GM11168 (cell line): ENCODE results near the gene FAM53A.
"Not testable (repeated sequence)": the region's sequence is repeated elsewhere in the genome, so short reads cannot be mapped to it uniquely, and the experiment has no call there.

Experiments
- in situ Hi-C: fragments of 300-500 bp; cut with MboI; formaldehyde crosslinking; loops from one replicate; pipeline ENCODE4 v1.12.0; 2022; ENCODE audit warnings: low sequenced_read_pairs; ENCODE audit not compliant: unreplicated experiment

The FAM53A gene

DNA sequence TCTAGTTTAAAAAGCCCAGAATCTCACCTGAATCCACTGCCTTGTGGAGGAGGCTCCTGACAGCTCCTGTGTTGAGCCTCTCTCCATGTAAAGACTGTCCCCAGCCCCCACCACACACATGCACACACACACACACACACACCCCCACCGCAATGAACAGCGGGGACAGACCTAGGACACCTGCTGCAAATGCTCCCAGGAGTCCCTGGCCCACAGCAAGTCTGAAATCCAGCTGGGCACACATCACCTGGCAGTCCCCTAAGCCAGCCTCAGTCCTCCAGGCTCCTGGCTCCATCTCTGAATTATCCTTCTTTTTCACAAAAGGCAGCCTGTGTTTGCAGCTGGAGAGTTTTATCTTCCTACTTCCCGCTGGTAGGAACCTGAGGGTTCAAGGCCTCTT, 6.6 kb upstream of the FAM53A start:
- in situ Hi-C loops: no loop called here

- in situ Hi-C loops: no loop called here
These were observed 2.4 kb upstream of the FAM53A start for GRCh38 chr4:1686440-1687036.

- in situ Hi-C loops: no loop called here
These were observed 1.4 kb upstream of the FAM53A start for GRCh38 chr4:1685235-1686150.

- in situ Hi-C loops: no loop called here
These were observed 557 bp upstream of the FAM53A start for GRCh38 chr4:1684506-1685234.

DNA sequence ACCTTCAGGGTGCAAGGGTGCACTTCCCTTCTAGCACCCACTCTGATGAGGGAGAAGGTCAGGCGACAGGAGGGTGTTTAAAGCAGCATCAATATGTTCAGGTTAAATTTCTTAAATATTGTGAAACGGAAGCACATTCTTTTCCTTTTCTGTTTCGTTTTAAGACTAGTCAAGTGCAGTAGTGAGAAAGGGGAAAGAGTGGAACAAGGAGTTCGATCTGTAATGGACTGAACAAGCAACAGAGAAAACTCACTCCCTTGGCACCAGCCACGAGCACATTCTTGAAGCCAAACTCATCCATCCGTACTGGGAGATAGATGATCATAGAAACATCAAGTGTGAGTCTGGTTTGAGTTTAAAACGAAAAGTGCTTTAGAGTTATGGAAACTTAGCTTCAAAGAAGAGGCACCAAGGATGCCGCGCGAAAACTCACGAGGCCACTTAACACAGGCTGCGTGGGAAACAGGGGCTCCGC, 815 bp downstream of the FAM53A start:
- in situ Hi-C loops: no loop called here

- in situ Hi-C loops: no loop called here
These were observed 1.3 kb downstream of the FAM53A start for GRCh38 chr4:1682860-1683259.

- in situ Hi-C loops: no loop called here
These were observed 5.9 kb downstream of the FAM53A start for GRCh38 chr4:1678244-1678643.

DNA sequence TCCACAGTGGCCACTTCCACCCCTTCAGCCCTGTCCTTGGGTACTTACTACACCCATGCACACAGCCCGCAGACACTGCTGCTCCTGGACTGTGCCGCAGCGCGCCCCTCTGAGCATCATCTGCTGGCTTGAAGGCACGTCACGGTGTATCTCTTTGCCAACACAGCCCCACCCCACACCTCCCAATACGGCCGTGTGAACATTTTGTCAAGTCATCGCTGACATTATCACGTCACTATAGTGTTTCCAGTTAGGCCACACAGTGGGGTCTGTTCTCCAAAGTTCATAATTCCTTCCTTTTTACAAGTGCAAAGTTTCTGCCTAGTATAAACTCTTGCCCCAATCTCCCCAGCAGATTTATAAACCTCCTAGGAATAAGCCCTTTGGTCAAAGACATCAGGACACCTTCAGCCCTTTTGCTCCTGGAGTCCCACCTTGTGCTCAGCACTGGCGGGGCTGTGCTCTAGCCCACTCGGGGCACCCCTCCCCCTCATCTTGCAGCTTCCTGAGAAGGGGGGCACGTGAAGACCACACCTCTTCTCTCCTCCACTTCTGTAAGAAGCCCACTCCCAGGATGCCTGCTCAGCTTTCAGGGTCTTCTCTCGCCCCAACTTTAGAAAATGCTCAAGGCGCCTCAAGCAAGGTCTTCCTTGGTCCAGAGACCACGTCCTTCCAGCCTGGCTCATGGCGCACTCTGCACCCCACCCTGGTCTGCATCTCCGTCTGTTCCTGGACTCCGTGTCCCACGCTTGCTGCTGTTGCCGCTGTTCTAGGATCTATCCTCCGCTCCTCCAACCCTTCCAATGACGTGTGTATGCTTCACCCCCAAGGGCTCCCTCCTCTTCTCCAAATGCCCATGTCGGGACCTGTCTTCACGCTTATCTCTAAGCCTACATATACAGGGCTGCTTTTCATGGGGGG, 7.2 kb downstream of the FAM53A start:
- in situ Hi-C loops: no loop called here

- in situ Hi-C loops: no loop called here
These were observed 8.3 kb downstream of the FAM53A start for GRCh38 chr4:1675802-1676137.

DNA sequence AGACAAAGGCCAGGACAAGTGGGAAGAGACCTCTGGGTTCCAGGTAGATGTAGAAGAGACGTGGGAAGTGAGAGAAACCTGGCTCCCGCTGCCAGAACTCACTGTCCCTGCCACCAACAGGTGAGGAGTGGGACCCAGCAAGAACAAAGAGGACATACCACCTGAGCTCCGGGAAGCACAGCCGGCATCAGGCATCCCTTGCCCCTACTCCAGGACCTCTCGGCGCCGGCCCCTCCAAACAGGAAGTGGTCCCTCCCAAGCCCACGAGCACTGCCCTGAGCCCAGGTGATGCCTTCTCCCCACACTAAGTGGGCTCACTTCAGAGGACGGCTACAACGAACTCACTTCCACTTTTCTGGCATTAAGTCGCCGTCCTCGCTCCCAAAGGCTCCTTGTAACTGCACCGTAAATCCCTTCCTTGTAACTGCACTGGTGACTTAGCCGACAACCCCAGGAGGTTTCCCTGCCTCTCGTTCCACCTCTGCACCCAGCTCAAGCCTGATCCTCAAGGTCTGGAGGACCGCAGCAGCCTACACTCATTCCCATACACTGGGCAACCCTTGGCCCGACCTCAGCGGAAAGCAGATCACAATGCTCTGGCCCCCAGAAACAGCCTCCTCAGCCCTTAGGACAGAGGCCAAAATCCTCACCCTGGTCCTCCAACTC, 8.8 kb downstream of the FAM53A start:
- in situ Hi-C loops: no loop called here

DNA sequence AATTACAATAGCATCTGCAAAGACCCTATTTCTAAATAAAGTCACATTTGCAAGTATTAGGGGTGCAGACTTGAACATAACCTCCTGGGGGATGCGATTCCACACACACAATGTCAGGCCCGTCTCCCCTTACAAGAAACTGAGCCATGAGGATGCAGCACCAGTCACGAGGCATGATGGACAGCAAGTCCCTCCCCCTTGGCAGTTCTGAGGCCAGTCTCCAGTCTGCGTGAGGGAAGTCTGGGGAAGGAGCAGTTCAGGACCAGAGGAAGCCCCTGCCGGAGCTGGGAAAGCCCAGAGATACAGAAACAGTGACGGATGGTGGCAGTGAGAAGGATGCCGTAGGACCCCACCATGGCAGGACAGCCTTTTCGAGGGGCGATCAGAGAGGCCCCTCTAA, 9.4 kb downstream of the FAM53A start:
- in situ Hi-C loops: no loop called here

DNA sequence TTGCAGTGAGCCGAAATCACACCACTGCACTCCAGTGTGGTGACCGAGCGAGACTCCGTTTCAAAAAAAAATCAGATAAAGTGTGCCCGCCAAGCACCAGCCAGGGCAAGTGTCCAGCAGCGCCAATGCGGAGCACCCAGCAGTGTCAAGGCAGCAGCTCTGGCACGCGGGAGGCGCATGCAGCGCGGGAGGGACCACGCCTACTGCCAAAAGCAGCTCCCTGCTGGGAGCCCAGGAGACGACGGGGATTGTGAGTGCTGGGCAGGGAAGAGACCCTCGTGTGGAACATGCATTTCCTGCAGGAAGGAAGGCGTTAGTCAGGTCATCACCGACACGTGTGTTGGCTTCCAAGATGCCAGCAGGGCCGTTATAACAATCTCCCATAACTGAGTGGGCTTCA, 10.4 kb downstream of the FAM53A start:
- in situ Hi-C loops: no loop called here

GRCh38 chr4:1671011-1671410, 13.1 kb downstream of the FAM53A start:
- in situ Hi-C loops: not testable (repeated sequence)

DNA sequence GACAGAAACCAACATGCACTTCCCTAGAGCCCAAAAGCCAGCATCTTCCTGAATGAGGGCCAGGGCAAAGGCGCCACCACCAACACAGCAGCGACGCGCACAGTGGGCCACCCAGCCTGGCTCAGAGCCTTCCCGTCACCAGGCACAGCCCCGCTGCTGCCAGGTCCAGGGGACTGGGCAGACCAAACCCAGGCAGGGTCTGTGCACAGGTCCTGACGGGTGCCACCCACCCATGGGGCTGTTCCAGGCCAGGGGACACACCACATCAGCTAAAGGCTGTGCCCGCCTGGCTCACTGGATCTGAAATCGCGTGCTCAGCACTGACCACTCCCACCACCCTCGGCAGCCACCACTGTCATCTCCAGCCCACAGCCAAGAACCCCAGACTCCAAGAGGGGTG, 13.8 kb downstream of the FAM53A start:
- in situ Hi-C loops: no loop called here

GRCh38 chr4:1669850-1670249, 14.3 kb downstream of the FAM53A start:
- in situ Hi-C loops: no loop called here

DNA sequence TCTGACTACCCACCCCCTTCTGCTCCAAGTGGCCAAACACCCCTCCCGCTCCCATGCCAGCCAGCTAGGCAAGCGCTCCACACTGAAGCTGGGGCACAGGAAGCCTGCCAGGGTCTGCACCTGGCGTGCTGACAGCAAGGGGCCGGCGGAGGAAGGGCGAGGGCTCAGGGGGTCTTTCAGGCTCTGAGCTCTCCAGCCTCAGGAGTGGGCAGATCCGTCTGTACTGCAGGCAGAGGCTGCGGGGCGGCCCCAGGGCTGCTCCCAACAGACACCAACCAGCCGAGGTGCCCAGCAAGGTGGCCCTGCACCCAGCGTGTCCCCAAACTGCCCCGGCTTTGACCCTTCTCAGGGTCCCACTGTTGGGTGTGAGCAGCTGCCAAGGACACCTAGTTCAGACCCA, 14.8 kb downstream of the FAM53A start:
- in situ Hi-C loops: no loop called here

DNA sequence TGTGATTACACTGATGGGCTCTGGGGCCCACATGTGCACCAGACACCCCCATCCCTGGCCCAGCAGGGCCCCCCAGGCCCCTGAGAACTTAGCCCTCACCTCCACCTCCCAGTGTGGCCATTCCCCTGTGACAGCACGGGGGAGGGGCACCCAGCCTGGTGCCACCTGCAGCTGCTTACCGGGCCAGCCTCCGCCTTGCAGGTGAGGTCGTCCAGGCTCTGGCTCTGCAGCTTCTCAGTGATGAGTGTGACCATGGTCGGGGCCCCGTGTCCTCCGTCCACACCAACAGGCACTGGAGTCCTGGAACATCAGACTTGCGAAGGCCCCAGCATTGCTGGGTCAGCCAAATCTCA, 15.6 kb downstream of the FAM53A start:
- in situ Hi-C loops: no loop called here

DNA sequence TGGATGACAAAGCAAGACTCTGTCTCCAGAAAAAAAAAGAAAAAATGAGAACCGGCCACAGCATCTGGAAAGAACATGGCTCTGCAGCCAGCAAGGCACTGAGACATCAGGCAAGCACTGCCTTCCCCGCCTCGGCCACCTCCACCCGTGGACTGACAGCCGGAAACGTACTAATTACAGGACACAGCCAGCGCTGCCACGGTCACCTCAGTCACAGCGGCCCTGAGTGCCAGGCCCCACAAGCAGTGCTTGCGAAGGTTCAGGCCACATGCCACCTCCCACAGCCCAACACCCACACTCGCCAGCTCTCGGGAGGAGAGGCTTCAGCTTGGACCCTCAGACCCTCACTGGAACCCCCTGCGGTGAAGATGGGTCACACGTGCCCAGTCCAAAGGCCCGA, 16.8 kb downstream of the FAM53A start:
- in situ Hi-C loops: no loop called here

DNA sequence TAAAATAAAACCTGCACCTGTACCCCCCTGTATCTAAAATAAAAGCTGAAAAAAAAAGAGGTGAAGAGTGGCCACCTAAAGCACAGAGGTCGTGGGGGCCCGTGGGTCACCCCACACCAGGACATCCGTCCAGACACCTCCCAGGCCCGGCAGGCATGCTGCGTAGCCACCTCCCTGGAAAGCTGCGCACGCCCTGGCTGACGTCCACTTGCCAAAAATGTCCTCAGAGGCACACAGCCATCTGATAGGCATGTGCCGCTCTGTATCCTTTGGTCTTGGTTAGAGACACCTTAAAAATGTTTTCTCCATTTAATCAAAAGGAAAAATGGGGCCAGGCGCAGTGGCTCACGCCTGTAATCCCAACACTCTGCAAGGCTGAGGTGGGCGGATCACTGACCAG, 17.7 kb downstream of the FAM53A start:
- in situ Hi-C loops: no loop called here

GRCh38 chr4:1664141-1664540, 20.0 kb downstream of the FAM53A start:
- in situ Hi-C loops: no loop called here
